GM21526 (cell line): Measurements from ENCODE around the gene RTF1.

ENCODE experiments used
- ATAC-seq: cut with Tn5 transposase; IDR thresholded peaks from one replicate; pipeline ENCODE4 v1.9.1; 2021; ENCODE audit warnings: moderate library complexity; ENCODE audit not compliant: unreplicated experiment, low FRiP score

RTF1 gene

GRCh38 chr15:41502795-41503668, 86.1 kb downstream of the RTF1 start:
- ATAC-seq, result no peak

- ATAC-seq, result no peak
Measured at GRCh38 chr15:41503669-41504010, 86.7 kb downstream of the RTF1 start.

DNA sequence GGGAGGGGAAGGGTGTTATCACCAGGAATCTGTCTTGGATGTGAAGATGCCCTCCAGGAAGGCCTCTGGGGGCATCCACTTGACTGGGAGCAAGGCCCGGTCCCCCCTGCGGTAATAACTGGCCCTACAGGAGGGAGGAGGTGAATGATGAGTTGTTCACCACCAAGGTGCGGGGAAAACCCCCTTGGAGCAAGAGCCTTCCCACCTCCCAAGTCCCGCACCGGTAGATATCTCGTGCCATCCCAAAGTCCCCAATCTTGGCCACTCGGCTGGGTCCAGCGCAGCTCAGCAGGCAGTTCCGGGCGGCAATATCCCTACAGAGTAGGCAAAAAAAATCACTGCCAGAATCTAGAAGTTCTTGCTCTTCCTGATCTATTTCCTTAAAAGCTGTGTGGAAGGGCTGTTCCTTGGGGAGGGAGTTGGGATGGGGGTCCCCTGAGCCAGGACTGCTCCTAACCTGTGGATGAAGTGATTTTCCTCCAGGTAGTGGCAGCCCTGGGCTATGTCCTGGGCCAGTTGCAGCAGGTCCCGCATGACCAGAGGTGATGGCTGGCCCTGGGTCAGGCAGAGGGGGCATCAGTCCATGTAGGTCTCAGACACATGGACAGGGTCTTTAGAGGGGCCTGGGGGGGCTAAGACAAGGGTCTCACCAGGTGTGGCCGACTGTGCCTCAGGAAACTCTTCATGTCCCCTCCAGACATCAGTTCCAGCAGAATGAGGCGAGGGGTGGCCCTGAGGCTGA, 88.0 kb downstream of the RTF1 start:
- ATAC-seq, result no peak

DNA sequence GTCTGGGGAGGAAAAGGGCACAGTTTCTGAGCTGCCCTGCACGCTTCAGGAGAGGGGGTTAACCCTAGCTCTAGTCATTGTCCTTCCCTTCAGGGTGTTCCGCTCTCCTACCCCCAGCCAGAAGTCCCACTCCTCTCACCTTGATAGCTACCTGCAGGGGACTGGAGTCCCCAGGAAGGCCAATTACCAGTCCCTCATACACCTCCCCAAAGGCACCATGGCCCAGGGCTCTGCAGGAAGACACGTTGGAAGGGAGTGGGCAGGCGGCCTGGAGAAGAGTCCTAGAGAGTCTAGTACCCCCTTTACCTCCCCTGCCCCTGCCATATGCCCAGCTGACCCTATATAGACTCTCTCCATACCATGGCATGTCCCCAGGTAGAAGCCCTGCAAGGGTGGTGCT, 88.9 kb downstream of the RTF1 start:
- ATAC-seq, result no peak

DNA sequence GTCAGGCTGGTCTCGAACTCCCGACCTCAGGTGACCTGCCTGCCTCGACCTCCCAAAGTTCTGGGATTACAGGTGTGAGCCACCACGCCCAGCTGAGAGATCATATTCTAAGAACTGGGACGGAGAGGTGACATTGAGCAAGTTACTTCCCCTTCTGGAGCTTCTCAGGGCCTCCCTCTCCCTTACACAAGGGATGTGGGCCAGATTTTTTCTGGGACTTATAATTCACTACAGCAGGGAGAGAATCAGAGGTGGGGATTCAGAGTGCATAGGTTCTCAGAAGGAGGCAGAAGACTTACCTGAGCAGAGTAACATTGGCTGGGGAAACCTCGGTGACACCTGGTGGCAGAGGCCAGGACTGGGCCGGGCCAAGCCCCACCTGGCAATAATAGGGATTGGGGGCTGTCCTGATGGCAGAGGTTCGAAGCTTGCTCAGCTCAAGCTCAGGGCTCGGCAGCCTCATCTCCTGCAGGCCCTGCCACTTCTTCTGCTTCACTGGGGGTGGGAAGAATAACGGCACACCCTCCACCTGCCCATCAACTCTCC, 90.0 kb downstream of the RTF1 start:
- ATAC-seq, result no peak

DNA sequence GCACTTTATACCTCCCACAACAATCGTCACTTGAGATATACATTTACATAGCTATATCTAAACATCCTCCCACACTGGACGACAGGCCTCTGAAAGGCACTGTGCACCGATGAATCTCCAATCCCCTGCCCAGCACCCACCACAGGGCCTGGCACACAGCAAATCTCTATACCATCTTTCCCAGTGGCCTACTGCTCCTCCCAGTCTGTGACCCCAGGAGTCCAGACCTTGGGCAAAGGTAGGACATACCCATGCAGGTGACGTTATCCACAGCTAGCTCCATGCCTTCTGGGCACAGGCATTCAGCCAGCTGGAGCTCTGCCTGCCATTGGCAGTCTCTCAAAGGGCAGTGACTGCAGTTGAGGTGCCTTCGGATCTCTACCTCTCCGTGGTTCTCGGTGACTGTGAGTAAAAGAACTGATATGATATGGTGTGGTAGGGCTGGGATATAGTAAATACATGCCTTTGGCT, 91.0 kb downstream of the RTF1 start:
- no peak for ATAC-seq

DNA sequence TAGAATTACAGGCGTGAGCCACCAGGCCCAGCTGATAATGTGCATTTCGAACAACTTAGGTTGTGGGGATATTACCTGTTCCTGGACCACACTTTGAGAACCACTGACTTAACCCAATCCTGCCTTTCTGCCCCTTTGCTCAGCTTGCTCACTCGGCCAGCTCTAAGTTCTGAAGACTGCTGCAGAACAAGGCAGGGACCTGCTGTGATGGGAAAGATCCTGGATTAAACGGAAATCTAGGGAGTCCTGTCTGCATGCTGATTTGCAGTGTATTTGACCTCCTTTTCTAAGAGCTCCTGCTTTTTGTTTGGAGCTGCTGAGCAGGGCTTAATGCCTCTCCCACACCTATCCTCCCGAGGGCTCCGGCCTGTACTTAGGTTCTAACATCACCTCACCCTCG, 93.8 kb downstream of the RTF1 start:
- no peak for ATAC-seq

DNA sequence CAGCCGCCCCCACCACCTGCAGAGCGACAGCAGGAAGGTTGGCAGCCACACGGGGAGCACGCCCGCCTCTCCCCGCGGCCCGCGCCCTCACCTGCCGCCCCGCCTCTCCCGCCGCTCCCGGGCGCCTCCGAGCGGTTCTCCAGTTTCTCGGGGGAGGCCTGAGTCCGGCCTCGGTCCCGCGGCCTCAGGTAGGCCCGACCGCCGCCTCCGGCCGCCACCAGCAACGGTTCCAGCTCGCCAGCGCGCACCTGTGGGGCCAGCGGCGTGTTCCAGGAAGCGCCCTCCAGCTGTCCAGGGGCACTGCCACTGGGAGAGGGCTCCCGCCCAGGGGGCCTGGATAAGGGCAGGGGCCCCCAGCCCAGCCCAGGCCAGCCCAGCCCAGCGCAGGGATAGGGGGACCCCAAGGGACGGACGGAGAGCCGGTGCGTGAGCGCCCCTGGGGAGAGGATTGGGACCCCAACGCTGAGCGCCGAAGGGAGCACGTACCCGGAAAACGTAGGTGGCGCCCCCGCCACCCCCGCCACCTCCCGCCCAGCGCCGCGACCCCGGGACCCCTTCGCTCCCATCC, 94.5 kb downstream of the RTF1 start:
- ATAC-seq, result no peak

DNA sequence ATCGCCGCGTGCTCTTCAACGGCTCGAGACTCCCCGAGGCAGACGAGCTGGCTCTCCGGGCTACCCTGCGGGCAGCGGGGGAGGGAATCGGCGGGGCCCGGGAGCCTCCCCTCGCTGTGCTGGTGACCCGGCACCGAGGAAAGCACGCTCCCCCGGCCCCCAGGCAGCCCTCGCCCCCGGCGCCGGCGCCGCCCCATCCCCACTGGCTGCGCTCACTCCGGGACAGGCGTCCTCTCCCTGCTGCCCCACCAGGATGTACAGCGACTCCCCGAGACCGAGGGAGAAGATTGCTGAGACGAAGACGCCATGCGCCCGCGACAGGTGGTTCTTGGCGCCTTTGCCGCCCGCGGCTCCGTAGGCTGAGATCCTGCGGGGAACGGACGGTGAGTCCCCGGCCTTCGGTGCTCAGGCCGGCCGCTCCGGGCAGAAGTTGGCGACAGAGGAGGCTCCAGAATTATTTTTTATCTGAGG, 95.0 kb downstream of the RTF1 start:
- no peak for ATAC-seq

- ATAC-seq, result no peak
Measured at GRCh38 chr15:41512512-41512939, 95.6 kb downstream of the RTF1 start.

DNA sequence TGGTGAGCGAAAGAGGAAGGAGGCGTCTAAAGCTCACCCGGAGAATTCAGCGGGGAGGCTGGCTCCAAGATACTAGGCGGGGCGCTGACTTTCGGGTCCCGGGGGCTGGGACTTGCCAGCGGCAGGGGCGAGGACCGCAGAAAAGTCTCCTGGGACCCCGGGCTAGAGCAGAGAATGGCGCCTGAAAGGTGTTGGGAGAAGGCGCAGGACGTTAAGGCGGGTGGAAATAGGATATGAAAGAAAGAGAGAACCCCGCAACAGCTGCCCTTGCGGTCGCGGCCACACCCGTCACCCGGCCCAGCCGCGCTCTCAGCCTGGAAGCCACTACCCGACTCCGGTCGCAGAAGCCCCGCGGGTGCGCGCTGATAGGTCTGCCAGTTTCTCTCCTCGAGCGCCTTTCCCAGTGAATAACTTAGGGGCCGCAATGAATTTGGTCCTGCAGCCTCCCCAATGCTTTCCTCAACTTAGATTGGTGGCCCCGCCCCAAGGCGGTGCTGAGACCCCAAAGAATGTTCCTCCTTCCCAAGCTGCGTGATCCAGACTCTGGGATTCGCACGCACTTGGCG, 96.1 kb downstream of the RTF1 start:
- ATAC-seq, result no peak

GRCh38 chr15:41513506-41514227, 96.8 kb downstream of the RTF1 start, which contains the start of gene LTK:
Gene LTK, minus strand, starts transcription at chr15:41513827. Its CDS starts 118 bp downstream, at chr15:41513709.
- ATAC-seq, result no peak

- ATAC-seq, result no peak
Measured at GRCh38 chr15:41517895-41518449, 101.1 kb downstream of the RTF1 start.

- ATAC-seq, result no peak
Measured at GRCh38 chr15:41520636-41521035, 103.7 kb downstream of the RTF1 start.

GRCh38 chr15:41521614-41522013, 104.7 kb downstream of the RTF1 start:
- ATAC-seq, result no peak

- ATAC-seq, result no peak
Measured at GRCh38 chr15:41523097-41523496, 106.2 kb downstream of the RTF1 start.

GRCh38 chr15:41530363-41530956, 113.6 kb downstream of the RTF1 start:
- ATAC-seq, result no peak
